ENCODE measurements around the gene ACTR3C. TPM values are rescaled to one million over a fixed set of nuclear protein-coding genes. Genes with fewer than 3 reads are reported as not detected.
"Not testable (repeated sequence)": the region's sequence is repeated elsewhere in the genome, so short reads cannot be mapped to it uniquely, and the experiment has no call there.

Gene ACTR3C
- total RNA-seq, 1 experiment from 2014 or later, result 2.2 TPM

- not testable (repeated sequence) for H3K4me1 ChIP-seq (ENCODE audit: insufficient read depth, low read length); H3K4ac ChIP-seq (ENCODE audit: low read depth, low read length); H3K18ac ChIP-seq (ENCODE audit: insufficient read length, low read depth, low read length); H3K4me2 ChIP-seq (ENCODE audit: insufficient read depth, insufficient read length, low read length); H3K23me2 ChIP-seq (ENCODE audit: insufficient read length, low read depth, low read length, poor library complexity, severe bottlenecking); H2BK12ac ChIP-seq (ENCODE audit: insufficient read length, low read depth, low read length); H4K5ac ChIP-seq (ENCODE audit: insufficient read length, low read depth, low read length); H3K23ac ChIP-seq (ENCODE audit: insufficient read length, low read depth, low read length); H3K79me1 ChIP-seq (ENCODE audit: insufficient read depth, low read depth, low read length, poor library complexity, severe bottlenecking); H3K27me3 ChIP-seq (ENCODE audit: insufficient read depth, low read length); H4K91ac ChIP-seq (ENCODE audit: insufficient read length, low read depth, low read length); H3K9me3 ChIP-seq (ENCODE audit: control insufficient read depth, low read depth, low read length); H3K9ac ChIP-seq (ENCODE audit: extremely low read depth, insufficient read length, low read length); H3K27ac ChIP-seq (ENCODE audit: insufficient read length, low read depth, low read length); H3K14ac ChIP-seq (ENCODE audit: insufficient read depth, low read length); H3T11ph ChIP-seq (ENCODE audit: low read length); H3K36me3 Mint-ChIP-seq (ENCODE audit: insufficient read depth in 1 of 3, low read depth in 3 of 3); H3K56ac ChIP-seq (ENCODE audit: insufficient read length, low read depth, low read length); H4K8ac ChIP-seq (replicated peaks; ENCODE audit: insufficient read length, low read depth, low read length); H3K9me3 Mint-ChIP-seq; H2BK20ac ChIP-seq (ENCODE audit: low read depth, low read length, poor library complexity, severe bottlenecking); H2AK5ac ChIP-seq (ENCODE audit: insufficient read length, low read length); H2BK5ac ChIP-seq (ENCODE audit: insufficient read length, low read length); H2BK120ac ChIP-seq (ENCODE audit: low read depth, low read length, poor library complexity, severe bottlenecking); H3K79me2 ChIP-seq (ENCODE audit: insufficient read depth, low read length); H2AFZ ChIP-seq (ENCODE audit: low read length); H4K20me1 ChIP-seq (ENCODE audit: control insufficient read depth, insufficient read depth, insufficient read length); H2BK15ac ChIP-seq (ENCODE audit: low read depth, low read length)
- peak overlapping the region; percentile 14 to 68; a peak in 4 of 5 replicates for H3K4me3 Mint-ChIP-seq
- peak overlapping the region in 1 of 3 experiments; percentile 73; a peak in 1 of 7 replicates for H3K27ac Mint-ChIP-seq
- peaks cover 35% of the 10 kb centered on the region for H3K27me3 Mint-ChIP-seq (ENCODE audit: low read depth)
- WGBS (ENCODE audit: extremely low coverage, insufficient read length, low lambda C conversion rate), result no CpG with 5 or more reads among the region's 6 CpGs
- peak; percentile 63 for DNase-seq
- peak; percentile 89 for TF ChIP-seq CTCF (conservative IDR thresholded peaks at IDR 0.05)
- H3K4me1 Mint-ChIP-seq, result peaks cover 30 to 31% of the 10 kb centered on the region in 2 experiments
Measured at GRCh38 chr7:150276132-150276695, 47.1 kb downstream of the ACTR3C start.

- not testable (repeated sequence) for H2BK120ac ChIP-seq (ENCODE audit: low read depth, low read length, poor library complexity, severe bottlenecking); H3K9me3 Mint-ChIP-seq; H3K56ac ChIP-seq (ENCODE audit: insufficient read length, low read depth, low read length); H2AFZ ChIP-seq (ENCODE audit: low read length); H3K18ac ChIP-seq (ENCODE audit: insufficient read length, low read depth, low read length); H2BK5ac ChIP-seq (ENCODE audit: insufficient read length, low read length); H4K8ac ChIP-seq (replicated peaks; ENCODE audit: insufficient read length, low read depth, low read length); H3K23ac ChIP-seq (ENCODE audit: insufficient read length, low read depth, low read length); H3K79me1 ChIP-seq (ENCODE audit: insufficient read depth, low read depth, low read length, poor library complexity, severe bottlenecking); H3K27ac Mint-ChIP-seq; H4K20me1 ChIP-seq (ENCODE audit: control insufficient read depth, insufficient read depth, insufficient read length); H2BK20ac ChIP-seq (ENCODE audit: low read depth, low read length, poor library complexity, severe bottlenecking); DNase-seq; H3K4me1 ChIP-seq (ENCODE audit: insufficient read depth, low read length); H4K5ac ChIP-seq (ENCODE audit: insufficient read length, low read depth, low read length); H3K79me2 ChIP-seq (ENCODE audit: insufficient read depth, low read length); H2AK5ac ChIP-seq (ENCODE audit: insufficient read length, low read length); H2BK15ac ChIP-seq (ENCODE audit: low read depth, low read length); H3K4me3 Mint-ChIP-seq; H2BK12ac ChIP-seq (ENCODE audit: insufficient read length, low read depth, low read length); H3K4me2 ChIP-seq (ENCODE audit: insufficient read depth, insufficient read length, low read length); H3K14ac ChIP-seq (ENCODE audit: insufficient read depth, low read length); H3K23me2 ChIP-seq (ENCODE audit: insufficient read length, low read depth, low read length, poor library complexity, severe bottlenecking); H3T11ph ChIP-seq (ENCODE audit: low read length); H3K4ac ChIP-seq (ENCODE audit: low read depth, low read length); H3K36me3 Mint-ChIP-seq (ENCODE audit: insufficient read depth in 1 of 3, low read depth in 3 of 3); H3K9me3 ChIP-seq (ENCODE audit: control insufficient read depth, low read depth, low read length); H3K9ac ChIP-seq (ENCODE audit: extremely low read depth, insufficient read length, low read length); H3K27ac ChIP-seq (ENCODE audit: insufficient read length, low read depth, low read length); H3K27me3 ChIP-seq (ENCODE audit: insufficient read depth, low read length); H4K91ac ChIP-seq (ENCODE audit: insufficient read length, low read depth, low read length); H3K4me1 Mint-ChIP-seq
- no CpG with 5 or more reads among the region's 7 CpGs for WGBS (ENCODE audit: extremely low coverage, insufficient read length, low lambda C conversion rate)
- peaks cover 15% of the 10 kb centered on the region for H3K27me3 Mint-ChIP-seq (ENCODE audit: low read depth)
Measured at GRCh38 chr7:150271898-150272297, 51.4 kb downstream of the ACTR3C start.

Data from H9 (cell line).